Measurements from ENCODE around the gene FAM13B.

FAM13B gene

GRCh38 chr5:137921931-137922330 lies 110.9 kb downstream of the FAM13B start:
- no peak for DNase-seq
- no peaks in the 10 kb centered on the region for H3K27me3 ChIP-seq (ENCODE audit: insufficient read depth, low read length, poor library complexity)
- H2AFZ ChIP-seq (ENCODE audit: low read depth, low read length): no peak overlapping the region
- no peaks in the 10 kb centered on the region for H3K36me3 ChIP-seq (ENCODE audit: insufficient read depth, low read length)
- no peak overlapping the region for H3K4me3 ChIP-seq (ENCODE audit: low read depth in 1 of 2, low read length in 2 of 2)
- no peaks in the 10 kb centered on the region for H3K79me2 ChIP-seq (ENCODE audit: insufficient read depth, low read length)
- ATAC-seq (ENCODE audit: insufficient read depth, low read depth): no peak
- no peak overlapping the region for H3K27ac ChIP-seq (ENCODE audit: low read length)
- TF ChIP-seq EZH2 (IDR thresholded peaks at IDR 0.05; ENCODE audit: borderline replicate concordance, low read depth, low read length, severe bottlenecking) (no peak), CTCF (IDR thresholded peaks at IDR 0.05; ENCODE audit: borderline replicate concordance, extremely low read depth, low read length, poor library complexity, severe bottlenecking) (no peak)
- no peaks in the 10 kb centered on the region for H3K9me3 ChIP-seq (ENCODE audit: insufficient read depth, low read length, severe bottlenecking)
- no peaks in the 10 kb centered on the region for H4K20me1 ChIP-seq (ENCODE audit: insufficient read depth, low read length)
- no peak overlapping the region for H3K9ac ChIP-seq (ENCODE audit: low read depth, low read length)
- H3K4me2 ChIP-seq (ENCODE audit: insufficient read depth, low read length): no peak overlapping the region
- H3K4me1 ChIP-seq (ENCODE audit: insufficient read depth, low read length): no peaks in the 10 kb centered on the region

DNA sequence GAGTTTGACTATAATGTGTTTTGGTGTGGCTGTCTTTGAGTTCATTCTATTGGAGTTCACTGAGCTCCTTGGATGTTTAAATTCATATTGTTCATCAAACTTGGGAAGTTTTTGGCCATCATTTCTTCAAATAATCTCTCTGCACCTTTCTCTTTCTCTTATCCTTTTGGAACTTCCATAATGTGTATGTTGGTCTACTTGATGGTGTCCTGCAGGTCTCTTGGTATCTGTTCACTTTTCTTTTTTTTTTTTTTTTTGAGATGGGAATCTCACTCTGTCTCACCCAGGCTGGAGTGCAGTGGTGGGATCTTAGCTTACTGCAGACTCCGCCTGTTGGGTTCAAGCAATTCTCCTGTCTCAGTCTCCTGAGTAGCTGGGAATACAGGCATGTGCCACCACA lies 116.0 kb downstream of the FAM13B start:
- H3K27me3 ChIP-seq (ENCODE audit: insufficient read depth, low read length, poor library complexity): no peaks in the 10 kb centered on the region
- H3K27ac ChIP-seq (ENCODE audit: low read length): no peak overlapping the region
- H3K4me2 ChIP-seq (ENCODE audit: insufficient read depth, low read length): no peak overlapping the region
- H4K20me1 ChIP-seq (ENCODE audit: insufficient read depth, low read length): no peaks in the 10 kb centered on the region
- no peaks in the 10 kb centered on the region for H3K9me3 ChIP-seq (ENCODE audit: insufficient read depth, low read length, severe bottlenecking)
- no peaks in the 10 kb centered on the region for H3K79me2 ChIP-seq (ENCODE audit: insufficient read depth, low read length)
- no peak overlapping the region for H3K9ac ChIP-seq (ENCODE audit: low read depth, low read length)
- H3K4me3 ChIP-seq (ENCODE audit: low read depth in 1 of 2, low read length in 2 of 2): no peak overlapping the region
- no peaks in the 10 kb centered on the region for H3K36me3 ChIP-seq (ENCODE audit: insufficient read depth, low read length)
- no peak for ATAC-seq (ENCODE audit: insufficient read depth, low read depth)
- no peaks in the 10 kb centered on the region for H3K4me1 ChIP-seq (ENCODE audit: insufficient read depth, low read length)
- no peak overlapping the region for H2AFZ ChIP-seq (ENCODE audit: low read depth, low read length)
- no peak for DNase-seq
- TF ChIP-seq CTCF (IDR thresholded peaks at IDR 0.05; ENCODE audit: borderline replicate concordance, extremely low read depth, low read length, poor library complexity, severe bottlenecking) (no peak), EZH2 (IDR thresholded peaks at IDR 0.05; ENCODE audit: borderline replicate concordance, low read depth, low read length, severe bottlenecking) (no peak)

GRCh38 chr5:137914758-137915157 lies 118.1 kb downstream of the FAM13B start:
- H3K4me3 ChIP-seq (ENCODE audit: low read depth in 1 of 2, low read length in 2 of 2): no peak overlapping the region
- H3K4me2 ChIP-seq (ENCODE audit: insufficient read depth, low read length): no peak overlapping the region
- H2AFZ ChIP-seq (ENCODE audit: low read depth, low read length): no peak overlapping the region
- DNase-seq (no peak), ATAC-seq (ENCODE audit: insufficient read depth, low read depth) (no peak)
- H3K4me1 ChIP-seq (ENCODE audit: insufficient read depth, low read length): no peaks in the 10 kb centered on the region
- no peaks in the 10 kb centered on the region for H4K20me1 ChIP-seq (ENCODE audit: insufficient read depth, low read length)
- no peak overlapping the region for H3K9ac ChIP-seq (ENCODE audit: low read depth, low read length)
- no peak for TF ChIP-seq CTCF (IDR thresholded peaks at IDR 0.05; ENCODE audit: borderline replicate concordance, extremely low read depth, low read length, poor library complexity, severe bottlenecking)
- no peak for TF ChIP-seq EZH2 (IDR thresholded peaks at IDR 0.05; ENCODE audit: borderline replicate concordance, low read depth, low read length, severe bottlenecking)
- H3K27ac ChIP-seq (ENCODE audit: low read length): no peak overlapping the region
- no peaks in the 10 kb centered on the region for H3K79me2 ChIP-seq (ENCODE audit: insufficient read depth, low read length)
- H3K9me3 ChIP-seq (ENCODE audit: insufficient read depth, low read length, severe bottlenecking): no peaks in the 10 kb centered on the region
- H3K36me3 ChIP-seq (ENCODE audit: insufficient read depth, low read length): no peaks in the 10 kb centered on the region
- no peaks in the 10 kb centered on the region for H3K27me3 ChIP-seq (ENCODE audit: insufficient read depth, low read length, poor library complexity)

Measured in DND-41 (cell line).